Liver (tissue), 9 donors: ENCODE results near the gene PKP4. TPM values are rescaled to one million over a fixed set of nuclear protein-coding genes. Genes with fewer than 3 reads are reported as not detected.

Experiments used
- DNase-seq: peaks from one replicate; pipeline ENCODE4 v3.0.0-alpha.2; 2017; ENCODE audit warnings: low spot score
- H3K27ac ChIP-seq, 2 donors: one replicate each; pipeline ENCODE4 v1.7.0; 2013; ENCODE audit warnings: inconsistent platforms in 2 of 2, low read length in 2 of 2, control low read depth in 1 of 2, low read depth in 1 of 2, mild to moderate bottlenecking in 1 of 2
- H3K27me3 ChIP-seq, 4 donors: one replicate each; pipeline versions ENCODE4 v1.6.1 to v1.7.0; 2013; ENCODE audit warnings: low read length in 3 of 4, inconsistent platforms in 1 of 4, mild to moderate bottlenecking in 1 of 4, moderate library complexity in 1 of 4; ENCODE audit not compliant: control insufficient read depth in 4 of 4, insufficient read depth in 4 of 4
- H3K36me3 ChIP-seq, 4 donors: one replicate each; pipeline versions ENCODE4 v1.6.1 to v1.7.0; 2013; ENCODE audit warnings: low read length in 3 of 4, mild to moderate bottlenecking in 3 of 4, low read depth in 1 of 4, moderate library complexity in 1 of 4; ENCODE audit not compliant: control insufficient read depth in 4 of 4, insufficient read depth in 3 of 4
- H3K4me1 ChIP-seq, 4 donors: one replicate each; pipeline versions ENCODE4 v1.6.1 to v1.7.0; 2013; ENCODE audit warnings: low read length in 3 of 4, mild to moderate bottlenecking in 3 of 4, moderate library complexity in 1 of 4; ENCODE audit not compliant: control insufficient read depth in 4 of 4, insufficient read depth in 4 of 4
- H3K4me3 ChIP-seq, 3 donors: one replicate each; pipeline versions ENCODE4 v1.6.1 to v1.7.0; 2013; ENCODE audit warnings: low read length in 3 of 3, control low read depth in 1 of 3, low read depth in 1 of 3, mild to moderate bottlenecking in 1 of 3
- H3K9ac ChIP-seq, 2 donors: one replicate each; pipeline ENCODE4 v1.7.0; 2013; ENCODE audit warnings: low read length in 2 of 2, mild to moderate bottlenecking in 2 of 2, moderate library complexity in 2 of 2, control low read depth in 1 of 2, low read depth in 1 of 2
- H3K9me3 ChIP-seq, 4 donors: one replicate each; pipeline versions ENCODE4 v1.6.1 to v1.7.0; 2013; ENCODE audit warnings: low read length in 3 of 4; ENCODE audit not compliant: control insufficient read depth in 4 of 4
- EGR1 ChIP-seq, 2 donors: IDR thresholded peaks; 2 replicates each; pipeline ENCODE4 v1.6.1; 2016 to 2018; ENCODE audit warnings: antibody characterized with exemption in 2 of 2, low read depth in 2 of 2
- FOXA1 ChIP-seq: IDR thresholded peaks from 2 replicates; pipeline ENCODE4 v1.6.1; 2016; ENCODE audit warnings: antibody characterized with exemption
- FOXA2 ChIP-seq: IDR thresholded peaks from 2 replicates; pipeline ENCODE4 v1.6.1; 2016; ENCODE audit warnings: antibody characterized with exemption
- GABPA ChIP-seq, 2 donors: IDR thresholded peaks in 1 of 2; conservative IDR thresholded peaks in 1 of 2; 2 replicates each; pipeline ENCODE4 v1.6.1; 2016; ENCODE audit warnings: antibody characterized with exemption in 2 of 2, mild to moderate bottlenecking in 1 of 2, moderate library complexity in 1 of 2
- HNF4A ChIP-seq, 2 donors: conservative IDR thresholded peaks; 2 replicates each; pipeline ENCODE4 v1.6.1; 2016; ENCODE audit warnings: antibody characterized with exemption in 2 of 2, mild to moderate bottlenecking in 2 of 2
- HNF4G ChIP-seq: IDR thresholded peaks from 2 replicates; pipeline ENCODE4 v1.6.1; 2016; ENCODE audit warnings: antibody characterized with exemption
- JUND ChIP-seq, 2 donors: IDR thresholded peaks; 2 replicates each; pipeline ENCODE4 v1.6.1; 2016; ENCODE audit warnings: antibody characterized with exemption in 2 of 2
- MAX ChIP-seq: IDR thresholded peaks from 2 replicates; pipeline ENCODE4 v1.6.1; 2016; ENCODE audit warnings: antibody characterized with exemption
- NR2F2 ChIP-seq: IDR thresholded peaks from 2 replicates; pipeline ENCODE4 v1.6.1; 2016; ENCODE audit warnings: antibody characterized with exemption
- RAD21 ChIP-seq, 2 donors: IDR thresholded peaks; 2 replicates each; pipeline ENCODE4 v1.6.1; 2016; ENCODE audit warnings: antibody characterized with exemption in 2 of 2, mild to moderate bottlenecking in 2 of 2
- RXRA ChIP-seq, 2 donors: IDR thresholded peaks; 2 replicates each; pipeline ENCODE4 v1.6.1; 2017 to 2018; ENCODE audit warnings: antibody characterized with exemption in 2 of 2, mild to moderate bottlenecking in 1 of 2
- SP1 ChIP-seq: IDR thresholded peaks from 2 replicates; pipeline ENCODE4 v1.6.1; 2018; ENCODE audit warnings: antibody characterized with exemption, mild to moderate bottlenecking
- TAF1 ChIP-seq: conservative IDR thresholded peaks from 2 replicates; pipeline ENCODE4 v1.6.1; 2016; ENCODE audit warnings: antibody characterized with exemption, mild to moderate bottlenecking
- YY1 ChIP-seq: IDR thresholded peaks from 2 replicates; pipeline ENCODE4 v1.6.1; 2016; ENCODE audit warnings: antibody characterized with exemption, mild to moderate bottlenecking
- WGBS: extraction: QIAGEN DNeasy Blood & Tissue Kit; methylation state at CpG from one replicate; pipeline ENCODE4 v1.1.7; 2013; 5-methylcytosine and 5-hydroxymethylcytosine counted together
- polyA plus RNA-seq, 2 donors: library from polyadenylated mRNA; stranded (reverse) in 1 of 2; unstranded in 1 of 2; fragments of 200-250 nt in 1 of 2; fragments of >200 nt in 1 of 2; fragmentation: Nextera tagmentation in 1 of 2; extraction: Ambion mirVana in 1 of 2; gene quantifications; one replicate each; pipeline versions ENCODE4 v1.2.1 to v1.2.3, GENCODE V29; 2013 to 2015
- total RNA-seq, 2 donors: library from RNA; depleted of rRNA; stranded (reverse); fragments of >200 nt; gene quantifications; one replicate each; pipeline ENCODE4 v1.2.3, GENCODE V29; 2014
- TF ChIP-seq, protein P1 (sequence below): IDR thresholded peaks from 2 replicates; pipeline ENCODE4 v1.6.1; 2016; ENCODE audit warnings: antibody characterized with exemption
- TF ChIP-seq, protein P2 (sequence below): fragments of 150-350 bp; IDR thresholded peaks from 2 replicates; pipeline ENCODE4 v1.5.1; 2017; ENCODE audit warnings: improper control_type of control experiment, low read depth, low read length; ENCODE audit not compliant: missing input control
- TF ChIP-seq, protein P3 (sequence below): IDR thresholded peaks from 2 replicates; pipeline ENCODE4 v1.6.1; 2016; ENCODE audit warnings: antibody characterized with exemption
- TF ChIP-seq, protein P4 (sequence below): IDR thresholded peaks from 2 replicates; pipeline ENCODE4 v1.6.1; 2016; ENCODE audit warnings: antibody characterized with exemption, mild to moderate bottlenecking
- donor health status: healthy.
- donor health status: healthy.
- donor health status: healthy.
- donor health status: healthy.
- donor health status: healthy.

The PKP4 gene
- total and polyA plus RNA-seq, 4 donors = 7.7 to 33.8 (median 19.0) TPM

DNA sequence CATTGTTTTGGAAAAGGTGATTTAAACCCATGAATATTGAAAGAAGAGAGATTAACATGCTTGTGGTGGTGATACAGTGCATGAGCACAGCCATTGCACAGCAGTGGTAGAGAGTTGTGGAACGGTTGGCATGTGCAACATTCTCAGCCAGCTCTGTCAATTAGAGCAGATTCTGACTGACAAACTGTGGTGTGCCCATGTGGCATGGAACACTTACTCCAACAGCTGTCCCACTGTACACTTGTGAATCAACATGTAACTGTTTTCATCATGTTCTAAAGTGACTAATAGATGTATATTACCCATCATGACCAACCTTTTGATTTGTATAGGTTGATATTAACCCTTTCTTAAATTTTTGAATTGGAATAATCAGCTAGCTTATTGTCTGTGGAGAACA is 55.6 kb downstream of the PKP4 start:
- TF ChIP-seq NR2F2 = no peak
- no peak for TF ChIP-seq RAD21 (IDR thresholded peaks at IDR 0.05)
- no peak for TF ChIP-seq HNF4G
- TF ChIP-seq, protein P1, sequence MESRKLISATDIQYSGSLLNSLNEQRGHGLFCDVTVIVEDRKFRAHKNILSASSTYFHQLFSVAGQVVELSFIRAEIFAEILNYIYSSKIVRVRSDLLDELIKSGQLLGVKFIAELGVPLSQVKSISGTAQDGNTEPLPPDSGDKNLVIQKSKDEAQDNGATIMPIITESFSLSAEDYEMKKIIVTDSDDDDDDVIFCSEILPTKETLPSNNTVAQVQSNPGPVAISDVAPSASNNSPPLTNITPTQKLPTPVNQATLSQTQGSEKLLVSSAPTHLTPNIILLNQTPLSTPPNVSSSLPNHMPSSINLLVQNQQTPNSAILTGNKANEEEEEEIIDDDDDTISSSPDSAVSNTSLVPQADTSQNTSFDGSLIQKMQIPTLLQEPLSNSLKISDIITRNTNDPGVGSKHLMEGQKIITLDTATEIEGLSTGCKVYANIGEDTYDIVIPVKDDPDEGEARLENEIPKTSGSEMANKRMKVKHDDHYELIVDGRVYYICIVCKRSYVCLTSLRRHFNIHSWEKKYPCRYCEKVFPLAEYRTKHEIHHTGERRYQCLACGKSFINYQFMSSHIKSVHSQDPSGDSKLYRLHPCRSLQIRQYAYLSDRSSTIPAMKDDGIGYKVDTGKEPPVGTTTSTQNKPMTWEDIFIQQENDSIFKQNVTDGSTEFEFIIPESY = no peak
- no peak for TF ChIP-seq RXRA (IDR thresholded peaks at IDR 0.05)
- TF ChIP-seq YY1 = no peak
- no peak for TF ChIP-seq MAX
- TF ChIP-seq SP1 = no peak
- TF ChIP-seq, protein P2, sequence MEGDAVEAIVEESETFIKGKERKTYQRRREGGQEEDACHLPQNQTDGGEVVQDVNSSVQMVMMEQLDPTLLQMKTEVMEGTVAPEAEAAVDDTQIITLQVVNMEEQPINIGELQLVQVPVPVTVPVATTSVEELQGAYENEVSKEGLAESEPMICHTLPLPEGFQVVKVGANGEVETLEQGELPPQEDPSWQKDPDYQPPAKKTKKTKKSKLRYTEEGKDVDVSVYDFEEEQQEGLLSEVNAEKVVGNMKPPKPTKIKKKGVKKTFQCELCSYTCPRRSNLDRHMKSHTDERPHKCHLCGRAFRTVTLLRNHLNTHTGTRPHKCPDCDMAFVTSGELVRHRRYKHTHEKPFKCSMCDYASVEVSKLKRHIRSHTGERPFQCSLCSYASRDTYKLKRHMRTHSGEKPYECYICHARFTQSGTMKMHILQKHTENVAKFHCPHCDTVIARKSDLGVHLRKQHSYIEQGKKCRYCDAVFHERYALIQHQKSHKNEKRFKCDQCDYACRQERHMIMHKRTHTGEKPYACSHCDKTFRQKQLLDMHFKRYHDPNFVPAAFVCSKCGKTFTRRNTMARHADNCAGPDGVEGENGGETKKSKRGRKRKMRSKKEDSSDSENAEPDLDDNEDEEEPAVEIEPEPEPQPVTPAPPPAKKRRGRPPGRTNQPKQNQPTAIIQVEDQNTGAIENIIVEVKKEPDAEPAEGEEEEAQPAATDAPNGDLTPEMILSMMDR = no peak
- no peak for TF ChIP-seq TAF1
- TF ChIP-seq FOXA1 = no peak
- DNase-seq = no peak
- 92% methylated on average over 1 of the region's 1 CpG for WGBS
- H3K4me1 ChIP-seq = peaks cover 0 to 3% (median 0%) of the 10 kb centered on the region in 4 donors
- no peaks in the 10 kb centered on the region for H3K36me3 ChIP-seq
- H3K27ac ChIP-seq = no peak overlapping the region
- no peaks in the 10 kb centered on the region for H3K9me3 ChIP-seq
- no peak overlapping the region for H3K9ac ChIP-seq
- H3K4me3 ChIP-seq = no peak overlapping the region
- no peaks in the 10 kb centered on the region for H3K27me3 ChIP-seq

DNA sequence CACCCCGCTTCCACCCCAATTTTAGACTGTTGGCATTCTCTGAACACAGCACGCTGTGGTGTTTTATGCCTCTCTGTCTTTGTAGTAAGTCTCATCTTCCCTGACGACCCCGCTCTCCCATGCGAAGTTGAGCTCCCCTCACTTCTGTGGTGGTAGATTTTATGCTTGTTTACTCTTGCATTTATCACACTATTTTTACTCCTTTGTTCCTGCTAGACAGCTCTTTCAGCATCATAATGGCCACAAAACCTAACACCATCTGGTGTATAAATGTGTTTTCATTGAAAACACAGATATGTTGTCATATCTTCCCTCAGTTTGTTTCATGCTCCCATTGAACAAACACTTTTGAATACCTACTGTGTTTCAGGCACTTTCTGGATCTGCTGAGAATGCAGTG is 57.1 kb downstream of the PKP4 start:
- no peak for TF ChIP-seq YY1
- no peak for TF ChIP-seq TAF1
- no peak for TF ChIP-seq EGR1 (IDR thresholded peaks at IDR 0.05; ENCODE audit: low read depth in 2 of 2)
- no peak for TF ChIP-seq FOXA2
- TF ChIP-seq, protein P1 = no peak
- TF ChIP-seq, protein P3, sequence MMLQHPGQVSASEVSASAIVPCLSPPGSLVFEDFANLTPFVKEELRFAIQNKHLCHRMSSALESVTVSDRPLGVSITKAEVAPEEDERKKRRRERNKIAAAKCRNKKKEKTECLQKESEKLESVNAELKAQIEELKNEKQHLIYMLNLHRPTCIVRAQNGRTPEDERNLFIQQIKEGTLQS = no peak
- no peak for TF ChIP-seq MAX
- TF ChIP-seq HNF4G = no peak
- TF ChIP-seq JUND (IDR thresholded peaks at IDR 0.05) = no peak
- TF ChIP-seq NR2F2 = no peak
- TF ChIP-seq SP1 = no peak
- TF ChIP-seq FOXA1 = no peak
- TF ChIP-seq RXRA (IDR thresholded peaks at IDR 0.05) = no peak
- TF ChIP-seq GABPA (IDR thresholded peaks at IDR 0.05 in 1 of 2, conservative IDR thresholded peaks at IDR 0.05 in 1 of 2) = no peak
- TF ChIP-seq, protein P2 = no peak
- TF ChIP-seq, protein P4, sequence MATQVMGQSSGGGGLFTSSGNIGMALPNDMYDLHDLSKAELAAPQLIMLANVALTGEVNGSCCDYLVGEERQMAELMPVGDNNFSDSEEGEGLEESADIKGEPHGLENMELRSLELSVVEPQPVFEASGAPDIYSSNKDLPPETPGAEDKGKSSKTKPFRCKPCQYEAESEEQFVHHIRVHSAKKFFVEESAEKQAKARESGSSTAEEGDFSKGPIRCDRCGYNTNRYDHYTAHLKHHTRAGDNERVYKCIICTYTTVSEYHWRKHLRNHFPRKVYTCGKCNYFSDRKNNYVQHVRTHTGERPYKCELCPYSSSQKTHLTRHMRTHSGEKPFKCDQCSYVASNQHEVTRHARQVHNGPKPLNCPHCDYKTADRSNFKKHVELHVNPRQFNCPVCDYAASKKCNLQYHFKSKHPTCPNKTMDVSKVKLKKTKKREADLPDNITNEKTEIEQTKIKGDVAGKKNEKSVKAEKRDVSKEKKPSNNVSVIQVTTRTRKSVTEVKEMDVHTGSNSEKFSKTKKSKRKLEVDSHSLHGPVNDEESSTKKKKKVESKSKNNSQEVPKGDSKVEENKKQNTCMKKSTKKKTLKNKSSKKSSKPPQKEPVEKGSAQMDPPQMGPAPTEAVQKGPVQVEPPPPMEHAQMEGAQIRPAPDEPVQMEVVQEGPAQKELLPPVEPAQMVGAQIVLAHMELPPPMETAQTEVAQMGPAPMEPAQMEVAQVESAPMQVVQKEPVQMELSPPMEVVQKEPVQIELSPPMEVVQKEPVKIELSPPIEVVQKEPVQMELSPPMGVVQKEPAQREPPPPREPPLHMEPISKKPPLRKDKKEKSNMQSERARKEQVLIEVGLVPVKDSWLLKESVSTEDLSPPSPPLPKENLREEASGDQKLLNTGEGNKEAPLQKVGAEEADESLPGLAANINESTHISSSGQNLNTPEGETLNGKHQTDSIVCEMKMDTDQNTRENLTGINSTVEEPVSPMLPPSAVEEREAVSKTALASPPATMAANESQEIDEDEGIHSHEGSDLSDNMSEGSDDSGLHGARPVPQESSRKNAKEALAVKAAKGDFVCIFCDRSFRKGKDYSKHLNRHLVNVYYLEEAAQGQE = no peak
- no peak for TF ChIP-seq RAD21 (IDR thresholded peaks at IDR 0.05)
- no peak for TF ChIP-seq HNF4A (conservative IDR thresholded peaks at IDR 0.05)
- Histone ChIP-seq H3K36me3 (no peaks in the 10 kb centered on the region), H3K4me3 (no peak overlapping the region), H3K27me3 (no peaks in the 10 kb centered on the region), H3K4me1 (peaks cover 0 to 3% (median 0%) of the 10 kb centered on the region in 4 donors), H3K9me3 (no peaks in the 10 kb centered on the region), H3K27ac (no peak overlapping the region), H3K9ac (no peak overlapping the region)
- WGBS = 97% methylated on average over 5 of the region's 5 CpGs
- no peak for DNase-seq
